ENCODE measurements around the gene TTC14. TPM values are rescaled to one million over a fixed set of nuclear protein-coding genes. Genes with fewer than 3 reads are reported as not detected.

Gene TTC14
- total and polyA plus RNA-seq, 4 donors: 14.0 to 152 (median 29.0) TPM

GRCh38 chr3:180631317-180631716, 29.4 kb downstream of the TTC14 start:
- H3K27ac ChIP-seq (ENCODE audit: low read depth in 1 of 2, low read length in 1 of 2): no peak overlapping the region
- WGBS, 2 donors: 73 to 79% methylated on average over 3 of the region's 3 CpGs
- peaks cover 0 to 1% (median 0%) of the 10 kb centered on the region in 4 donors for H3K36me3 ChIP-seq (ENCODE audit: control insufficient read depth in 4 of 4, insufficient read depth in 4 of 4, low read length in 4 of 4)
- H3K27me3 ChIP-seq (ENCODE audit: control insufficient read depth in 3 of 3, insufficient read depth in 3 of 3, low read length in 2 of 3): no peaks in the 10 kb centered on the region
- H3K4me1 ChIP-seq (ENCODE audit: control insufficient read depth in 5 of 5, insufficient read depth in 5 of 5, low read length in 5 of 5): no peaks in the 10 kb centered on the region
- H3K9me3 ChIP-seq (ENCODE audit: control insufficient read depth in 4 of 4, insufficient read depth in 3 of 4, low read length in 3 of 4): peaks cover 0 to 2% (median 0%) of the 10 kb centered on the region in 4 donors
- H3K9ac ChIP-seq (ENCODE audit: insufficient read depth in 1 of 2, low read length in 2 of 2): no peak overlapping the region
- H3K4me3 ChIP-seq: no peak overlapping the region
- ATAC-seq (ENCODE audit: insufficient read depth, low FRiP score) (no peak), DNase-seq (no peak)
- TF ChIP-seq, protein P1, sequence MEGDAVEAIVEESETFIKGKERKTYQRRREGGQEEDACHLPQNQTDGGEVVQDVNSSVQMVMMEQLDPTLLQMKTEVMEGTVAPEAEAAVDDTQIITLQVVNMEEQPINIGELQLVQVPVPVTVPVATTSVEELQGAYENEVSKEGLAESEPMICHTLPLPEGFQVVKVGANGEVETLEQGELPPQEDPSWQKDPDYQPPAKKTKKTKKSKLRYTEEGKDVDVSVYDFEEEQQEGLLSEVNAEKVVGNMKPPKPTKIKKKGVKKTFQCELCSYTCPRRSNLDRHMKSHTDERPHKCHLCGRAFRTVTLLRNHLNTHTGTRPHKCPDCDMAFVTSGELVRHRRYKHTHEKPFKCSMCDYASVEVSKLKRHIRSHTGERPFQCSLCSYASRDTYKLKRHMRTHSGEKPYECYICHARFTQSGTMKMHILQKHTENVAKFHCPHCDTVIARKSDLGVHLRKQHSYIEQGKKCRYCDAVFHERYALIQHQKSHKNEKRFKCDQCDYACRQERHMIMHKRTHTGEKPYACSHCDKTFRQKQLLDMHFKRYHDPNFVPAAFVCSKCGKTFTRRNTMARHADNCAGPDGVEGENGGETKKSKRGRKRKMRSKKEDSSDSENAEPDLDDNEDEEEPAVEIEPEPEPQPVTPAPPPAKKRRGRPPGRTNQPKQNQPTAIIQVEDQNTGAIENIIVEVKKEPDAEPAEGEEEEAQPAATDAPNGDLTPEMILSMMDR (IDR thresholded peaks at IDR 0.05; ENCODE audit: control extremely low read depth, extremely low read depth): no peak

- ATAC-seq (ENCODE audit: insufficient read depth, low FRiP score): no peak
- WGBS, 2 donors: 19 to 29% methylated on average over 2 of the region's 2 CpGs
- H3K36me3 ChIP-seq (ENCODE audit: control insufficient read depth in 4 of 4, insufficient read depth in 4 of 4, low read length in 4 of 4): no peaks in the 10 kb centered on the region
Measured at GRCh38 chr3:180633722-180634121, 31.8 kb downstream of the TTC14 start.

GRCh38 chr3:180640987-180641386, 39.0 kb downstream of the TTC14 start:
- H3K4me1 ChIP-seq (ENCODE audit: control insufficient read depth in 5 of 5, insufficient read depth in 5 of 5, low read length in 5 of 5): no peaks in the 10 kb centered on the region
- DNase-seq (no peak), ATAC-seq (ENCODE audit: insufficient read depth, low FRiP score) (no peak)
- H3K4me3 ChIP-seq: no peak overlapping the region
- H3K36me3 ChIP-seq (ENCODE audit: control insufficient read depth in 4 of 4, insufficient read depth in 4 of 4, low read length in 4 of 4): no peaks in the 10 kb centered on the region
- H3K27ac ChIP-seq (ENCODE audit: low read depth in 1 of 2, low read length in 1 of 2): no peak overlapping the region
- no peaks in the 10 kb centered on the region for H3K9me3 ChIP-seq (ENCODE audit: control insufficient read depth in 4 of 4, insufficient read depth in 3 of 4, low read length in 3 of 4)
- no peak overlapping the region for H3K9ac ChIP-seq (ENCODE audit: insufficient read depth in 1 of 2, low read length in 2 of 2)
- TF ChIP-seq, protein P1 (IDR thresholded peaks at IDR 0.05; ENCODE audit: control extremely low read depth, extremely low read depth): no peak
- no peaks in the 10 kb centered on the region for H3K27me3 ChIP-seq (ENCODE audit: control insufficient read depth in 3 of 3, insufficient read depth in 3 of 3, low read length in 2 of 3)

More at GRCh38 chr3:180633722-180634121, 31.8 kb downstream of the TTC14 start:
- Histone ChIP-seq H3K27me3 (ENCODE audit: control insufficient read depth in 3 of 3, insufficient read depth in 3 of 3, low read length in 2 of 3) (no peaks in the 10 kb centered on the region), H3K4me1 (ENCODE audit: control insufficient read depth in 5 of 5, insufficient read depth in 5 of 5, low read length in 5 of 5) (no peaks in the 10 kb centered on the region), H3K4me3 (no peak overlapping the region), H3K9ac (ENCODE audit: insufficient read depth in 1 of 2, low read length in 2 of 2) (no peak overlapping the region), H3K9me3 (ENCODE audit: control insufficient read depth in 4 of 4, insufficient read depth in 3 of 4, low read length in 3 of 4) (peaks cover 0 to 2% (median 0%) of the 10 kb centered on the region in 4 donors), H3K27ac (ENCODE audit: low read depth in 1 of 2, low read length in 1 of 2) (no peak overlapping the region)
- TF ChIP-seq, protein P1 (IDR thresholded peaks at IDR 0.05; ENCODE audit: control extremely low read depth, extremely low read depth): no peak
- no peak for DNase-seq

DNA sequence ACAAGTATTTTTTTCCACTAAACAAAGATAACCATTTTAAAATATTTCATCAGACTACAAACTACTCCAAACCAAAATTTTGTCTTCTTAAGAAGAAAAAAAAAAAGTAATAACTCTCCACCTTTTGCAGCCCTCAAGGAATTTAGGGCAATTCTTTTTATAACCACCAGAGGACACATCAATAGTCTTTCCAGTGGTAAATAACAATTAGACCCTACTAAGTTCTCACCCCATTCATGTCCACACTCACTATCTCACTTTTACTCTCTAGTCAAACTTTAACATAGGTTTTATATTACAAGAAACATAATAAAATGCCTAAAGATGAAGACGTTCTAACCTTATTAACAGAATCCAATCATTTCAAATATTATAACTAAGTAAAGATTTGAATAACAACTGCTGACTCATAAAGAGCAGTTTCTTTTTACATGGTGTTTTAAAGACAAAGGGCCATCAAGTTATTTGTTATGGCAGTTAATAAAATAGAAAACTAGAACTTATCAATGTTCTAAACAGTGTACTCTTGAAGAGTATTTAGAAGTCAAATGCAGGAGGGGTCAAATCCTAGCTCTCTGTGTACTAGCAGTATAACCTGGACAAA, 44.3 kb downstream of the TTC14 start:
- TF ChIP-seq, protein P1 (IDR thresholded peaks at IDR 0.05; ENCODE audit: control extremely low read depth, extremely low read depth): no peak
- H3K4me1 ChIP-seq (ENCODE audit: control insufficient read depth in 5 of 5, insufficient read depth in 5 of 5, low read length in 5 of 5): no peaks in the 10 kb centered on the region
- 42 to 43% methylated on average over 1 of the region's 1 CpG for WGBS, 2 donors
- H3K9ac ChIP-seq (ENCODE audit: insufficient read depth in 1 of 2, low read length in 2 of 2): no peak overlapping the region
- no peaks in the 10 kb centered on the region for H3K36me3 ChIP-seq (ENCODE audit: control insufficient read depth in 4 of 4, insufficient read depth in 4 of 4, low read length in 4 of 4)
- no peaks in the 10 kb centered on the region for H3K9me3 ChIP-seq (ENCODE audit: control insufficient read depth in 4 of 4, insufficient read depth in 3 of 4, low read length in 3 of 4)
- H3K27me3 ChIP-seq (ENCODE audit: control insufficient read depth in 3 of 3, insufficient read depth in 3 of 3, low read length in 2 of 3): no peaks in the 10 kb centered on the region
- no peak for DNase-seq
- H3K27ac ChIP-seq (ENCODE audit: low read depth in 1 of 2, low read length in 1 of 2): no peak overlapping the region
- no peak overlapping the region for H3K4me3 ChIP-seq
- ATAC-seq (ENCODE audit: insufficient read depth, low FRiP score): no peak

Measured in lung (tissue), 12 donors.